ENCODE data around the gene HUNK.

Gene HUNK

DNA sequence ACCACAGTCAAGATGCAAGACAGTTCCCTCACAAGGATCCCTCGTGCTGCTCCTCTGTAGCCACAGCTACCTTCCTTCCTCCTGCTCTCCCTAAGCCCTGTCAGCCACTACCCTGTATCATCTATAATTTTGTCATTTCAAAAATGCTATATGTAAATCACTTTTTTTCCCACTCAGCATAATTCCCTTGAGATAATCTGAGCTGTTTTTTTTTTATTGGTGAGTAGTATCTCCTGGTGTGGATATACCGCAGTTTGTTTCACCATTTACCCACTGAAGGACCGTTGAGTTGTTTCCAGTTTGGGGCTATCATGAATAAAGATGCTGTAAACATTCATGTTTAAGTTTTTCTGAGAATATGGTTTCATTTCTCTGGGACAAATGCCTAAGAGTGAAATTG lies 88.2 kb downstream of the HUNK start:
- TF ChIP-seq ZNF274 (IDR thresholded peaks at IDR 0.05; ENCODE audit: low read depth, low read length), result no peak
- H3K4me3 ChIP-seq (ENCODE audit: low read length), result no peak overlapping the region

GRCh38 chr21:31961704-31962103 lies 88.9 kb downstream of the HUNK start:
- no peak for TF ChIP-seq ZNF274 (IDR thresholded peaks at IDR 0.05; ENCODE audit: low read depth, low read length)
- H3K4me3 ChIP-seq (ENCODE audit: low read length), result no peak overlapping the region

GRCh38 chr21:31964692-31965091 lies 91.9 kb downstream of the HUNK start:
- TF ChIP-seq ZNF274 (IDR thresholded peaks at IDR 0.05; ENCODE audit: low read depth, low read length), result no peak
- H3K4me3 ChIP-seq (ENCODE audit: low read length), result no peak overlapping the region

DNA sequence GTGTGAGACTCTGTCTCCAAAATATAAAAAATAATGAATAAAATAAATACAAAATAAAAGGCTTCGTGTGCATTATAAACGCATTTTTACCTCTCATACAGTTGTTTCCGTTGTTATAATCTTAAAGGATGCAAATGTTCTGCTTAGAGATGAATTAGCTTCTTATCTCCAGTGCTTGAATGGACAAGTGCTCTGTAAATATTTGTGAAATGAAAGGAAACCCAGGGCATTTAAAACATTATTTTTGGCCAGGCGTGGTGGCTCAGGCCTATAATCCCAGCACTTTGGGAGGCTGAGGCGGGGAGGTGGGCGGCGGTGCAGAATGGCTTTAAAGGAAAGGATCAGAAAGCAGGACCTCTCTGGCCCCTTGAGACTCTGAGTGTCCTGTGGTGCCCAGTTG lies 94.5 kb downstream of the HUNK start:
- no peak overlapping the region for H3K4me3 ChIP-seq (ENCODE audit: low read length)
- TF ChIP-seq ZNF274 (IDR thresholded peaks at IDR 0.05; ENCODE audit: low read depth, low read length), result no peak

DNA sequence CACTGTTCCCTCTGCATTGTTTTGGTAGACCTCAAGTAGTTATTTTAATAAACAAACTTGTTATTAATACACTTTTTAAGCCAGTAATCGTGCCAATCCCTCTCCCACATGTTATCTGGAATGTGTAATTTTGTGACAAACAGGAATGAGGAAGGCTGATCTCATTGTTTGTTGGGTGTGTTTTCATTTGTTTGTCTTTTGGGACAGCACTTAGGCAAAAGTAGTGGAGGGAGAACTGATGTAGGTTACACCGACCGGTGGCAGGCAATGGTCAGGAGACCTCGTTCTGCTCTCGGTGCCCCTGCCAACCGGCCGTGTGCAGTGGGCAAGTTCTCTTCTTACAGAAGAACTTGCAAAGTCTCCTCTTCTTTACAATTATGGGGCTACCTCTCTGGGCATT lies 99.8 kb downstream of the HUNK start:
- TF ChIP-seq ZNF274 (IDR thresholded peaks at IDR 0.05; ENCODE audit: low read depth, low read length), result no peak
- H3K4me3 ChIP-seq (ENCODE audit: low read length), result no peak overlapping the region

- no peak for TF ChIP-seq ZNF274 (IDR thresholded peaks at IDR 0.05; ENCODE audit: low read depth, low read length)
- H3K4me3 ChIP-seq (ENCODE audit: low read length), result no peak overlapping the region
Measured at GRCh38 chr21:31973402-31973944, 100.7 kb downstream of the HUNK start.

DNA sequence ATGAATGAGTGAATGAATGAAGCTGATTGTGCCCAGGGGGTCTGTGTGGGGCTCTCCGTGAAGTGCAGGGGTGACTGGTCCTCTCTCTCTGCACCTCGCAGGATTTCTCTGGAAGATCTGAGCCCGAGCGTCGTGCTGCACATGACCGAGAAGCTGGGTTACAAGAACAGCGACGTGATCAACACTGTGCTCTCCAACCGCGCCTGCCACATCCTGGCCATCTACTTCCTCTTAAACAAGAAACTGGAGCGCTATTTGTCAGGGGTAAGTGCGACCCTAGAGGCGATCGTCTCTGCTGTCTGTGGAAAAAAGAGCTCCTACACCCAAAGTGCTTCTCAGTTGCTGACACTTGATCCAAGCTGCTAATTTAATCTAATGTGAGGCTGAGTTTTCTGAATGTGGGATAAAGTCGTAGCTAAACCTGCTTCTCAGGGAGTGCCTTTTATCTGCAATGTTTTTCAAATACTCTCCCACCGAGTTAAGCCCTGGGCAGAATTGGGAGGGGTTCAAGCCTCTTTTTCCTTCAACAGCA lies 101.7 kb downstream of the HUNK start:
- TF ChIP-seq ZNF274 (IDR thresholded peaks at IDR 0.05; ENCODE audit: low read depth, low read length), result no peak

DNA sequence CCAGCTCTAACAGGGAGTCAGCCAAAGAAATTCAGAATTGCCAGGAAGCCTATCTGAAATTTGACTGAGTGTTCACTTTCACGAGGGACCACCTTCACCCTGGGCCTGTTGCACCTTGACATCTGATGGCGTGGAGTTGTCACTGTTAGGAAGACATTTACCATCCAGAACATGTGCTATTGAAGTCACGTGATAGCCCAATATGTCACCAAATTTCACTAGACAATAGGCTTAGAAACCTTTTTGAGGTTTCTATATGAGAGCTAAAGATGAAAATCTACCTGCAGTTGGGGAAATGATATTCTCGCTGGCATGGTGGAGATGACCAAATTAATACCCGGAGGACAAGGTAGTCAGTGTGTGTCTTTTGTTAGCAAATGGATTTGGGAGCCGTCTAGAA lies 102.7 kb downstream of the HUNK start:
- no peak for TF ChIP-seq ZNF274 (IDR thresholded peaks at IDR 0.05; ENCODE audit: low read depth, low read length)
- no peak overlapping the region for H3K4me3 ChIP-seq (ENCODE audit: low read length)

More for the DNA sequence above, 101.7 kb downstream of the HUNK start:
- no peak overlapping the region for H3K4me3 ChIP-seq (ENCODE audit: low read length)

GRCh38 chr21:31977816-31978215 lies 105.0 kb downstream of the HUNK start:
- no peak overlapping the region for H3K4me3 ChIP-seq (ENCODE audit: low read length)
- no peak for TF ChIP-seq ZNF274 (IDR thresholded peaks at IDR 0.05; ENCODE audit: low read depth, low read length)

DNA sequence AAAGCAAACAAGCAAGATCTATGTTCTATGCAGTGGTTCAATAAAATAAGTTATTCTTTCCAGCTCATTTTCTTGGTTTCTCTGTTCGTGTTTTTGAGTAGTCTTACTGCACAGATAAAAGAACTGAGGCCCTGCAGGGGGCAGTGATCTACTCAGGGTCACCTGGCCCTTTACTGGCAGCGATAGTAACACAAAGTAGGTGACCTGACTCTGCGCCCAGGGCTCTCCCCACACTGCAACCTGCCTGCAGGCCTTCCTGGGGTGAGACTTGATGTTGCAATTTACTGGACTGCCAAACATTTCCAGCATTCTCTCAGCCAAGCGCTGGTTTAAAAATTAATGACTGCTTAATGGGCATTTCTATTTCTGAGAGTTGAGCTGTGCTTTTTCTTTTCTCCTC lies 110.3 kb downstream of the HUNK start:
- no peak for TF ChIP-seq ZNF274 (IDR thresholded peaks at IDR 0.05; ENCODE audit: low read depth, low read length)
- H3K4me3 ChIP-seq (ENCODE audit: low read length), result no peak overlapping the region

DNA sequence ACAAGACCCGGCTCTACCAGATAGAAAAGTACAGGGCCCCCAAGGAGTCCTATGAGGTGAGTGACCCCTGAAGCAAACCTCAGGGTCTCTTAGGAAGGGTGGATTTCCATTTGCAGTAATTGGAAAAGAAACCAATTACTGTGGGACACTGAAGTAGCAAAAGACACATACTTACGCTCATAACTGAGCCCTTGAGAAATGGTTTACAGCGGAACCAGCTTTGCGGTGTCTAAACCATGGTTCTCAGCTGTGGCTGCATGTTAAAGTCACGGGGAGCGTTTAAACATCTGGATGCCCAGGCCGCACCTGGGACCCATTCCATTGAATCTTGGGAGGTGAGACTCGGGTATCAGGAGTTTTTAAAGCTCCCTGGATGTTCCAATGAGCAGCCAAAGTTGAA lies 110.7 kb downstream of the HUNK start:
- TF ChIP-seq ZNF274 (IDR thresholded peaks at IDR 0.05; ENCODE audit: low read depth, low read length), result no peak
- H3K4me3 ChIP-seq (ENCODE audit: low read length), result no peak overlapping the region

DNA sequence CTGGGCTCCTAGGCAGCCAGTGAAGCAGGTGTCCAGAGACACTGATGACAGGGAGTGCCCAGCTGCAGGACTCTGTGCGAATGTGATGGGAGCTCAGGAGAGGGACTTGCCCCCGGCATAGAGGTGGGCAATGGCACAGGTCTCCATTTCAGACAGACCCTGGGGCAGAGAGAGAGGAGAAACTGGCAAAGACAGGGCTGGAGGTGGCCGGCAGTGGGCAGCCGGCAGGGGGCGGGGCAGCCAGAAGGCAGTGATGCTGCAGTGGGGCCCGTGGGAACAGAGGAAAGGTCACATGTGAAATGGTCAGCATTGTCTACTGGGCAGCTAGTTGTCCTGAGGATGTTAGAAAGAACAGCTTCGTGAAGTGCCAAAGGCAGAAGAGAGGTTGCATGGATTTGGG lies 112.6 kb downstream of the HUNK start:
- TF ChIP-seq ZNF274 (IDR thresholded peaks at IDR 0.05; ENCODE audit: low read depth, low read length), result no peak

DNA sequence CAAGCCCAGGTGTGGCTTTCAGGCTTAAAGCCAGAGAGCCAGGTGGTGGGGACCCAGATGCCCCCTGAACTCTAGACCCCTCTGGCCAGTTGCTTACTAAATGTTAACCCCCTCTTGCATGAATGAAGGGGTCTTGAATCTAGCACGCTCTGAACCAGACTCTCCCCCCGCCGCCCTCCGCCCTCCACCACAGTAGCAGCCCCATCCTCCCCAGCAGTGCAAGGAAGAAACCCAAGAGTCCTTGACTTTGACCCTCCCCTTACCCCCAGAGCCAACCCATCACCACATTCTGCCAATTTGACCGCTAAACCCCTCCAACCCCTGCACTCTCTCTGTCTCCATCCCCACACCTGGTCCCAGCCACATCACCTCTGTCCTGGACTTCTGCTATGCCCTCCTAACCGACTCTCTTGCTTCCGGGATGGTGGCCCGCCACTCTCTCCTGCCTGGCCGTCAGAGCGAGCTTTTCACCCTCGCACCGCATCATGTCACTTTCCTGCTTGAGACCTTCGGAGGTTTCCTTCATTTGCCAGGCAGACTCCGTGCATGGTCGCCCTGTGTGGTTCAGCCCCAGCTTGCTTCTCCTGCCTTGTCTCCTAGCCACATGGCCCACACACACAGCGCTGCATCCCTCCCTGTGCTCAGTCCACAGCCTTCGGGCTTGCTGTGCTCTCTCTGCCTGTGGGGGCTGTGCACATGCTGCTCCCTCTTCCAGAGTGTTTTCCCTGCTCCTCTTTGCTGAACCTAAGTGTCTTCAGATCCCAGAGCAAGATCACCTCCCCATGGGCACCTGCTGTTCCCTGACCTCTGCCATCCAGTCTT lies 113.4 kb downstream of the HUNK start:
- no peak for TF ChIP-seq ZNF274 (IDR thresholded peaks at IDR 0.05; ENCODE audit: low read depth, low read length)
- no peak overlapping the region for H3K4me3 ChIP-seq (ENCODE audit: low read length)

More for the DNA sequence above, 112.6 kb downstream of the HUNK start:
- H3K4me3 ChIP-seq (ENCODE audit: low read length), result no peak overlapping the region

- H3K4me3 ChIP-seq (ENCODE audit: low read length), result no peak overlapping the region
- no peak for TF ChIP-seq ZNF274 (IDR thresholded peaks at IDR 0.05; ENCODE audit: low read depth, low read length)
Measured at GRCh38 chr21:31987696-31988095, 114.9 kb downstream of the HUNK start.
